ENCODE measurements around the gene PCMTD2. TPM values are rescaled to one million over a fixed set of nuclear protein-coding genes. Genes with fewer than 3 reads are reported as not detected.

Gene PCMTD2
- polyA plus RNA-seq, 1 of the 3 experiments (the other 2 are of a cell fraction) = 50.7 TPM

GRCh38 chr20:64246616-64247306, 8.8 kb upstream of the PCMTD2 start:
- Histone ChIP-seq H3K4me1 (ENCODE audit: control insufficient read depth in 1 of 2, insufficient read depth in 2 of 2, low read depth in 1 of 2, low read length in 1 of 2) (no peaks in the 10 kb centered on the region), H3K36me3 (replicated peaks in 1 of 2; ENCODE audit: control insufficient read depth in 1 of 2, insufficient read depth in 2 of 2, low read length in 1 of 2) (no peaks in the 10 kb centered on the region), H3K27ac (ENCODE audit: low read depth in 2 of 2, low read length in 1 of 2) (no peak overlapping the region), H3K79me2 (ENCODE audit: insufficient read depth) (no peaks in the 10 kb centered on the region), H3K9ac (no peak overlapping the region), H3K4me2 (no peak overlapping the region), H3F3A (replicated peaks; ENCODE audit: insufficient read depth) (no peaks in the 10 kb centered on the region), H4K20me1 (ENCODE audit: insufficient read depth) (no peaks in the 10 kb centered on the region), H2AFZ (ENCODE audit: low read depth) (no peak overlapping the region), H3K27me3 (ENCODE audit: insufficient read depth) (peaks cover 14% of the 10 kb centered on the region), H3K9me3 (no peaks in the 10 kb centered on the region), H3K9me2 (no peaks in the 10 kb centered on the region), H3K4me3 (ENCODE audit: low read depth in 2 of 2, low read length in 1 of 2) (no peak overlapping the region)
- TF ChIP-seq ZBTB33 (IDR thresholded peaks at IDR 0.05; ENCODE audit: borderline replicate concordance, low read depth) = no peak
- TF ChIP-seq GABPA (IDR thresholded peaks at IDR 0.05; ENCODE audit: low read depth) = no peak
- no peak for TF ChIP-seq NFIC (IDR thresholded peaks at IDR 0.05; ENCODE audit: borderline replicate concordance)
- no peak for TF ChIP-seq RFX5 (IDR thresholded peaks at IDR 0.05; ENCODE audit: low read length)
- TF ChIP-seq FOSL2 (IDR thresholded peaks at IDR 0.05; ENCODE audit: borderline replicate concordance, low read depth) = no peak
- TF ChIP-seq EP300 (IDR thresholded peaks at IDR 0.05; ENCODE audit: borderline replicate concordance in 1 of 2, low read depth in 1 of 2, low read length in 1 of 2) = no peak
- TF ChIP-seq TEAD4 (IDR thresholded peaks at IDR 0.05; ENCODE audit: borderline replicate concordance, insufficient read depth) = no peak
- no peak for TF ChIP-seq MXI1 (IDR thresholded peaks at IDR 0.05; ENCODE audit: low read depth, low read length)
- no peak for TF ChIP-seq PBX3 (IDR thresholded peaks at IDR 0.05)
- TF ChIP-seq TAF1 (IDR thresholded peaks at IDR 0.05; ENCODE audit: borderline replicate concordance, low read depth, low read length) = no peak
- no peak for TF ChIP-seq EZH2phosphoT487 (IDR thresholded peaks at IDR 0.05; ENCODE audit: borderline replicate concordance, low read depth)
- TF ChIP-seq POLR2AphosphoS5 (IDR thresholded peaks at IDR 0.05; ENCODE audit: low read depth, low read length) = no peak
- TF ChIP-seq YY1 (IDR thresholded peaks at IDR 0.05; ENCODE audit: low read depth) = no peak
- TF ChIP-seq, protein P1, sequence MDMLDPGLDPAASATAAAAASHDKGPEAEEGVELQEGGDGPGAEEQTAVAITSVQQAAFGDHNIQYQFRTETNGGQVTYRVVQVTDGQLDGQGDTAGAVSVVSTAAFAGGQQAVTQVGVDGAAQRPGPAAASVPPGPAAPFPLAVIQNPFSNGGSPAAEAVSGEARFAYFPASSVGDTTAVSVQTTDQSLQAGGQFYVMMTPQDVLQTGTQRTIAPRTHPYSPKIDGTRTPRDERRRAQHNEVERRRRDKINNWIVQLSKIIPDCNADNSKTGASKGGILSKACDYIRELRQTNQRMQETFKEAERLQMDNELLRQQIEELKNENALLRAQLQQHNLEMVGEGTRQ (IDR thresholded peaks at IDR 0.05; ENCODE audit: borderline replicate concordance, low read depth, low read length) = no peak
- no peak for TF ChIP-seq CTCF (IDR thresholded peaks at IDR 0.05)
- TF ChIP-seq NRF1 (IDR thresholded peaks at IDR 0.05; ENCODE audit: low read depth, low read length) = no peak
- TF ChIP-seq FOXJ3 (CRISPR knock-in tag; IDR thresholded peaks at IDR 0.05) = no peak
- no peak for TF ChIP-seq ELF1 (IDR thresholded peaks at IDR 0.05)
- no peak for TF ChIP-seq FOXM1 (IDR thresholded peaks at IDR 0.05; ENCODE audit: low read depth)
- TF ChIP-seq MAX (IDR thresholded peaks at IDR 0.05; ENCODE audit: low read depth) = no peak
- ChIA-PET POLR2A (no interaction called here), CTCF (interaction anchor here (1.0 to 1.4 kb wide), 6 partner anchors 8 to 126 kb away, joined by 3 to 5 read pairs (median 3); partner anchors contain the start of gene PCMTD2)
- 28% methylated on average over 7 of the region's 10 CpGs for WGBS (ENCODE audit: low lambda C conversion rate)
- peak; percentile 35 for DNase-seq
